Neural cell (in vitro differentiated cells): ENCODE measurements around the gene MFSD2A. TPM values are rescaled to one million over a fixed set of nuclear protein-coding genes. Genes with fewer than 3 reads are reported as not detected.

Experiments
- H2AFZ ChIP-seq: fragments of 200-600, 300-800 bp; sonication (generic), shearing (Covaris generic); 2 replicates; pipeline ENCODE4 v1.6.0; 2014; ENCODE audit warnings: low read depth, mild to moderate bottlenecking, antibody characterized with exemption, low read length, moderate library complexity
- H3F3A ChIP-seq: fragments of 200-600 bp; shearing (Covaris generic); 2 replicates; pipeline ENCODE4 v1.6.1; 2016; ENCODE audit warnings: mild to moderate bottlenecking, moderate library complexity, mixed read lengths, antibody characterized with exemption, low read length; ENCODE audit not compliant: insufficient read depth, poor library complexity, severe bottlenecking
- H3K27ac ChIP-seq: fragments of 200-600, 300-800 bp; sonication (generic), shearing (Covaris generic); 2 replicates; pipeline ENCODE4 v1.5.1; 2014; ENCODE audit warnings: mild to moderate bottlenecking, low read length, moderate library complexity
- H3K27me3 ChIP-seq: fragments of 300-800, 200-600 bp; sonication (generic), shearing (Covaris generic); 2 replicates; pipeline ENCODE4 v1.6.0; 2014; ENCODE audit warnings: mild to moderate bottlenecking, low read depth, low read length, moderate library complexity; ENCODE audit not compliant: insufficient read depth
- H3K36me3 ChIP-seq: fragments of 300-800, 200-600 bp; sonication (generic), shearing (Covaris generic); 2 replicates; pipeline ENCODE4 v1.5.1; 2014; ENCODE audit warnings: mild to moderate bottlenecking, antibody characterized with exemption, low read length, moderate library complexity; ENCODE audit not compliant: insufficient read depth
- H3K4me2 ChIP-seq: fragments of 300-800, 200-600 bp; sonication (generic), shearing (Covaris generic); 2 replicates; pipeline ENCODE4 v1.6.0; 2014; ENCODE audit warnings: mild to moderate bottlenecking, low read length
- H3K4me3 ChIP-seq: fragments of 300-800, 200-600 bp; sonication (generic), shearing (Covaris generic); 2 replicates; pipeline ENCODE4 v1.5.1; 2014; ENCODE audit warnings: mild to moderate bottlenecking, low read length, moderate library complexity
- H3K79me2 ChIP-seq: fragments of 200-600 bp; shearing (Covaris generic); replicated peaks from 2 replicates; pipeline ENCODE4 v1.6.0; 2014; ENCODE audit warnings: mild to moderate bottlenecking, low read length, moderate library complexity; ENCODE audit not compliant: insufficient read depth
- H3K9ac ChIP-seq: fragments of 300-800, 200-600 bp; sonication (generic), shearing (Covaris generic); 2 replicates; pipeline ENCODE4 v1.6.1; 2016; ENCODE audit warnings: mild to moderate bottlenecking, low read length, mixed read lengths
- H3K9me2 ChIP-seq: fragments of 200-600 bp; shearing (Covaris generic); 2 replicates; pipeline ENCODE4 v1.6.1; 2016; ENCODE audit warnings: mild to moderate bottlenecking, low read length, mixed read lengths; ENCODE audit not compliant: insufficient read depth
- H3K9me3 ChIP-seq: fragments of 200-600, 300-800 bp; sonication (generic), shearing (Covaris generic); 2 replicates; pipeline ENCODE4 v1.6.1; 2016; ENCODE audit warnings: mild to moderate bottlenecking, mixed run types, low read length, moderate library complexity, mixed read lengths
- H4K20me1 ChIP-seq: fragments of 200-600 bp; shearing (Covaris generic); 2 replicates; pipeline ENCODE4 v1.6.1; 2016; ENCODE audit warnings: mild to moderate bottlenecking, mixed run types; ENCODE audit not compliant: insufficient read depth
- CTCF ChIP-seq: fragments of 450-650 bp; IDR thresholded peaks from 2 replicates; pipeline ENCODE4 v1.5.1; 2014; ENCODE audit warnings: antibody characterized with exemption, mild to moderate bottlenecking, moderate library complexity; ENCODE audit not compliant: poor library complexity, severe bottlenecking
- EP300 ChIP-seq: fragments of 450-650 bp; conservative IDR thresholded peaks from 2 replicates; pipeline ENCODE4 v1.6.1; 2014; ENCODE audit warnings: antibody characterized with exemption, mild to moderate bottlenecking, moderate library complexity; ENCODE audit not compliant: poor library complexity, severe bottlenecking
- EZH2 ChIP-seq: fragments of 200-600, 300-800 bp; shearing (Covaris generic), sonication (generic); IDR thresholded peaks from 2 replicates; pipeline ENCODE4 v1.6.1; 2014; ENCODE audit warnings: antibody characterized with exemption, low read length, borderline replicate concordance, mild to moderate bottlenecking; ENCODE audit not compliant: insufficient read depth, poor library complexity, severe bottlenecking
- MXI1 ChIP-seq: fragments of 450-650 bp; conservative IDR thresholded peaks from 2 replicates; pipeline ENCODE4 v1.6.1; 2014; ENCODE audit warnings: antibody characterized with exemption, mild to moderate bottlenecking; ENCODE audit not compliant: poor library complexity, severe bottlenecking
- POLR2AphosphoS5 ChIP-seq: IDR thresholded peaks from 2 replicates; pipeline ENCODE4 v1.6.1; 2012
- RAD21 ChIP-seq: fragments of 450-650 bp; conservative IDR thresholded peaks from 2 replicates; pipeline ENCODE4 v1.6.1; 2014; ENCODE audit warnings: antibody characterized with exemption, mild to moderate bottlenecking, moderate library complexity
- SMC3 ChIP-seq: fragments of 450-650 bp; conservative IDR thresholded peaks from 2 replicates; pipeline ENCODE4 v1.6.1; 2014; ENCODE audit warnings: antibody characterized with exemption, mild to moderate bottlenecking, moderate library complexity; ENCODE audit not compliant: poor library complexity
- TAF1 ChIP-seq: IDR thresholded peaks from 2 replicates; pipeline ENCODE4 v1.6.1; 2012; ENCODE audit warnings: low read depth
- polyA plus RNA-seq: library from polyadenylated mRNA; depleted of rRNA; stranded (reverse); fragments of >200 nt; gene quantifications from 2 replicates; pipeline ENCODE4 v1.2.3, GENCODE V29; 2014

MFSD2A gene
- polyA plus RNA-seq, 1 donor from 2014 or later: 7.0 TPM

- H3K79me2 ChIP-seq: no peaks in the 10 kb centered on the region
- no peak for TF ChIP-seq MXI1
- no peak for TF ChIP-seq SMC3
- TF ChIP-seq POLR2AphosphoS5: no peak
- TF ChIP-seq RAD21: no peak
- TF ChIP-seq CTCF: no peak
- no peak for TF ChIP-seq TAF1
- no peak for TF ChIP-seq EZH2
- no peak overlapping the region for H3K4me3 ChIP-seq
- no peaks in the 10 kb centered on the region for H3K36me3 ChIP-seq
- no peak overlapping the region for H3K4me2 ChIP-seq
- H3K27ac ChIP-seq: no peak overlapping the region
- H3K9ac ChIP-seq: no peak overlapping the region
- no peaks in the 10 kb centered on the region for H3F3A ChIP-seq
- no peaks in the 10 kb centered on the region for H4K20me1 ChIP-seq
- H3K9me2 ChIP-seq: no peaks in the 10 kb centered on the region
- H3K27me3 ChIP-seq: no peaks in the 10 kb centered on the region
- no peak overlapping the region for H2AFZ ChIP-seq
- no peaks in the 10 kb centered on the region for H3K9me3 ChIP-seq
These were observed 7.7 kb upstream of the MFSD2A start for GRCh38 chr1:39947260-39947659.

- no peak overlapping the region for H3K27ac ChIP-seq
- H3K79me2 ChIP-seq: no peaks in the 10 kb centered on the region
- H3K27me3 ChIP-seq: peaks cover 5% of the 10 kb centered on the region
- H3K4me3 ChIP-seq: no peak overlapping the region
- H3K9me3 ChIP-seq: no peaks in the 10 kb centered on the region
- H3F3A ChIP-seq: no peaks in the 10 kb centered on the region
- H3K36me3 ChIP-seq: no peaks in the 10 kb centered on the region
- no peak overlapping the region for H3K9ac ChIP-seq
- no peak for TF ChIP-seq EZH2
- TF ChIP-seq TAF1: no peak
- no peaks in the 10 kb centered on the region for H4K20me1 ChIP-seq
- no peak overlapping the region for H3K4me2 ChIP-seq
- no peaks in the 10 kb centered on the region for H3K9me2 ChIP-seq
- H2AFZ ChIP-seq: no peak overlapping the region
These were observed 5.1 kb upstream of the MFSD2A start for GRCh38 chr1:39949891-39950290.

GRCh38 chr1:39951926-39952325, 3.0 kb upstream of the MFSD2A start:
- H3K4me2 ChIP-seq: no peak overlapping the region
- H3K4me3 ChIP-seq: no peak overlapping the region
- H3F3A ChIP-seq: no peaks in the 10 kb centered on the region
- H3K79me2 ChIP-seq: no peaks in the 10 kb centered on the region
- no peaks in the 10 kb centered on the region for H3K36me3 ChIP-seq
- peaks cover 5% of the 10 kb centered on the region for H3K27me3 ChIP-seq
- no peak overlapping the region for H2AFZ ChIP-seq
- TF ChIP-seq CTCF (no peak), SMC3 (no peak), EP300 (no peak), POLR2AphosphoS5 (no peak), RAD21 (no peak), MXI1 (no peak)
- no peaks in the 10 kb centered on the region for H4K20me1 ChIP-seq
- H3K9me2 ChIP-seq: no peaks in the 10 kb centered on the region
- no peak overlapping the region for H3K9ac ChIP-seq
- no peak overlapping the region for H3K27ac ChIP-seq
- H3K9me3 ChIP-seq: no peaks in the 10 kb centered on the region
